ENCODE measurements around the gene COG3.

The COG3 gene

DNA sequence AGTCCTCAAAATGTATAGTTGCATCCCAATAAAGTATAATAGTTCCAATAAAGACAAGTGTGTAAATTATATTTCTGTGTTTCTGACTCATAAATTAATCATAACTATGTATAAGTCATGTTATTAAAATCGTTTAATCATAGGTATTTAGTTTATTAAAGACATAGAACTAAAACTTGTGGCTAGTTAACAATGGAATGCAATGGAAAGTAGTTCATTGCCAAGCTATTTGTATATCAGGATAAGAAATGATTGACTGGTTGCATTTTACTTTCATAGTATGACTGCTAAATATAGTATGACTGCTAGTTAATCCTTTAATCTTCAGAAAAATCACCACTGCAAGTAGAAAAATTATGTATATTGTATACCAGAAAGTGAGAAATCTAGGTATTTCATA lies 16.9 kb downstream of the COG3 start:
- H3K18ac ChIP-seq (ENCODE audit: low read length), result no peak overlapping the region

DNA sequence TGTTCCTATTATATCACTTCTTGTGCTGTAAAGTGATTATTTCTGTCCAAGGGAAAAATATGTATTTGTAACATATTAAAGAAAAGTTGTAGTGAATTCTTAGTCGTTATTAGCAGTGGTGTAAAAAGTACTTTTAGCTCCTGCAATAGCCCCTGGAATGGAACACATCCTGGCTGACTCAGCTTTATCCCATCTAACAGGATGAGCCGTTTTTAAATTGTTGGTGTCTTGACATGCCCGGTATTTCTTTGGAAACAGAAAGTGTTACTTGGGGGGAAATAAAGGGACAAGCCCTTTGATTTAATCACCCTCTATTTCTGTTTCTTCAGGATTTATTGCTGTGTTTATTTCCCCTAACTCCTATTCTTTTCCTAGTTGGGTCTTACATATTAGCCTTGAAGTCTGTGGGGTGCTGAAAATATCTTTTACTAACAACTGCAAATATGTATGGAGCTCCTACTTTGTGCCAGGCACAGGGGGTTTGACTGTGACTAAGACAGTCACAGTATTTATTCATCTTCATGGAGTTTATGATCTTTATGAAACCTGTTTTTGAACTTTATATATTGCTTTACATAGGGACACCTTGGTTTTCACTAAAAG lies 17.9 kb downstream of the COG3 start:
- Histone ChIP-seq H3K79me2 (ENCODE audit: control insufficient read depth, insufficient read depth, low read length, poor library complexity) (no peaks in the 10 kb centered on the region), H3K4me1 (ENCODE audit: control insufficient read depth in 1 of 2, insufficient read depth in 2 of 2, low read length in 2 of 2) (no peaks in the 10 kb centered on the region), H2AK5ac (ENCODE audit: low read length) (no peak overlapping the region), H2BK5ac (ENCODE audit: low read depth, low read length, poor library complexity) (no peak overlapping the region), H3K27me3 (ENCODE audit: insufficient read depth, low read length) (no peaks in the 10 kb centered on the region), H2AFZ (ENCODE audit: insufficient read depth, low read length, poor library complexity) (no peak overlapping the region), H4K12ac (ENCODE audit: low read depth, low read length) (no peak overlapping the region), H3K23ac (ENCODE audit: low read length) (no peak overlapping the region), H4K8ac (ENCODE audit: low read depth, low read length) (no peak overlapping the region), H2BK12ac (ENCODE audit: low read length) (no peak overlapping the region), H3K14ac (ENCODE audit: low read length) (no peak overlapping the region), H3K27ac (ENCODE audit: low read depth, low read length) (no peak overlapping the region), H3K4ac (ENCODE audit: low read depth, low read length) (no peak overlapping the region), H3K4me3 (ENCODE audit: low read depth, low read length) (no peak overlapping the region), H3K36me3 (ENCODE audit: control insufficient read depth in 1 of 2, insufficient read depth in 2 of 2, low read length in 2 of 2) (peaks cover 2 to 10% of the 10 kb centered on the region in 2 experiments), H3K79me1 (ENCODE audit: low read length) (no peaks in the 10 kb centered on the region), H4K91ac (ENCODE audit: low read depth, low read length) (no peak overlapping the region), H3K18ac (ENCODE audit: low read length) (no peak overlapping the region), H2BK120ac (ENCODE audit: insufficient read depth, low read length, poor library complexity) (no peak overlapping the region), H3K9ac (ENCODE audit: low read length) (no peak overlapping the region), H3K9me3 (ENCODE audit: insufficient read depth, low read depth, low read length) (no peaks in the 10 kb centered on the region), H3K4me2 (ENCODE audit: low read length) (no peak overlapping the region)
- no CpG with 5 or more reads among the region's 3 CpGs for WGBS (ENCODE audit: extremely low coverage, insufficient coverage, insufficient read length)
- DNase-seq, result no peak

More for the DNA sequence above, 16.9 kb downstream of the COG3 start:
- no peak overlapping the region for H4K12ac ChIP-seq (ENCODE audit: low read depth, low read length)
- H3K79me1 ChIP-seq (ENCODE audit: low read length), result no peaks in the 10 kb centered on the region
- no peak overlapping the region for H3K23ac ChIP-seq (ENCODE audit: low read length)
- no CpG with 5 or more reads among the region's 1 CpG for WGBS (ENCODE audit: extremely low coverage, insufficient coverage, insufficient read length)
- no peak overlapping the region for H2BK5ac ChIP-seq (ENCODE audit: low read depth, low read length, poor library complexity)
- no peak overlapping the region for H2AK5ac ChIP-seq (ENCODE audit: low read length)
- H3K9ac ChIP-seq (ENCODE audit: low read length), result no peak overlapping the region
- no peak overlapping the region for H4K8ac ChIP-seq (ENCODE audit: low read depth, low read length)
- H3K14ac ChIP-seq (ENCODE audit: low read length), result no peak overlapping the region
- H4K91ac ChIP-seq (ENCODE audit: low read depth, low read length), result no peak overlapping the region
- H2BK120ac ChIP-seq (ENCODE audit: insufficient read depth, low read length, poor library complexity), result no peak overlapping the region
- DNase-seq, result no peak
- H3K27me3 ChIP-seq (ENCODE audit: insufficient read depth, low read length), result no peaks in the 10 kb centered on the region
- no peak overlapping the region for H3K27ac ChIP-seq (ENCODE audit: low read depth, low read length)
- H3K79me2 ChIP-seq (ENCODE audit: control insufficient read depth, insufficient read depth, low read length, poor library complexity), result no peaks in the 10 kb centered on the region
- H3K4ac ChIP-seq (ENCODE audit: low read depth, low read length), result no peak overlapping the region
- no peak overlapping the region for H2BK12ac ChIP-seq (ENCODE audit: low read length)
- H3K4me2 ChIP-seq (ENCODE audit: low read length), result no peak overlapping the region
- no peaks in the 10 kb centered on the region for H3K9me3 ChIP-seq (ENCODE audit: insufficient read depth, low read depth, low read length)
- H3K4me3 ChIP-seq (ENCODE audit: low read depth, low read length), result no peak overlapping the region
- no peak overlapping the region for H2AFZ ChIP-seq (ENCODE audit: insufficient read depth, low read length, poor library complexity)
- peaks cover 2 to 11% of the 10 kb centered on the region in 2 experiments for H3K36me3 ChIP-seq (ENCODE audit: control insufficient read depth in 1 of 2, insufficient read depth in 2 of 2, low read length in 2 of 2)
- H3K4me1 ChIP-seq (ENCODE audit: control insufficient read depth in 1 of 2, insufficient read depth in 2 of 2, low read length in 2 of 2), result no peaks in the 10 kb centered on the region

DNA sequence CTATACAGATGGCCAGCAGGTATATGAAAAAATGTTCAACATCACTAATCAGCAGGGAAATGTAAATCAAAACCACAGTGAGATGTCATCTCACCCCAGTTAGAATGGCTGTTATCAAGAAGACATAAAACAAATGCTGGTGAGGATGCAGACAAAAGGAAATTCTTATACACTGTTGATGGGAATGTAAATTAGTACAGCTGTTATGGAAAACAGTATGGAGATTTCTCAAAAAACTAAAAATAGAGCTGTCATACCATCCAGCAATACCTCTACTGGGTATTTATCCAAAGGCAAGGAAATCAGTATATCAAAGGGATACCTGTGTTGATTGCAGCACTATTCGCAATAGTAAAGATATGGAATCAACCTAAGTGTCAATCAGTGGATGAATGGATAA lies 22.9 kb downstream of the COG3 start:
- no peak overlapping the region for H2BK5ac ChIP-seq (ENCODE audit: low read depth, low read length, poor library complexity)
- no peak overlapping the region for H3K23ac ChIP-seq (ENCODE audit: low read length)
- no peak overlapping the region for H3K27ac ChIP-seq (ENCODE audit: low read depth, low read length)
- H3K18ac ChIP-seq (ENCODE audit: low read length), result no peak overlapping the region
- H3K4ac ChIP-seq (ENCODE audit: low read depth, low read length), result no peak overlapping the region
- no peak overlapping the region for H3K14ac ChIP-seq (ENCODE audit: low read length)
- no peaks in the 10 kb centered on the region for H3K27me3 ChIP-seq (ENCODE audit: insufficient read depth, low read length)
- H3K4me2 ChIP-seq (ENCODE audit: low read length), result no peak overlapping the region
- H4K12ac ChIP-seq (ENCODE audit: low read depth, low read length), result no peak overlapping the region
- H2AFZ ChIP-seq (ENCODE audit: insufficient read depth, low read length, poor library complexity), result no peak overlapping the region
- H4K91ac ChIP-seq (ENCODE audit: low read depth, low read length), result no peak overlapping the region
- no peak overlapping the region for H3K4me3 ChIP-seq (ENCODE audit: low read depth, low read length)
- H3K9me3 ChIP-seq (ENCODE audit: insufficient read depth, low read depth, low read length), result no peaks in the 10 kb centered on the region
- no peak overlapping the region for H2BK120ac ChIP-seq (ENCODE audit: insufficient read depth, low read length, poor library complexity)
- no peaks in the 10 kb centered on the region for H3K4me1 ChIP-seq (ENCODE audit: control insufficient read depth in 1 of 2, insufficient read depth in 2 of 2, low read length in 2 of 2)
- no peak overlapping the region for H2AK5ac ChIP-seq (ENCODE audit: low read length)
- no peak overlapping the region for H4K8ac ChIP-seq (ENCODE audit: low read depth, low read length)
- no peaks in the 10 kb centered on the region for H3K79me2 ChIP-seq (ENCODE audit: control insufficient read depth, insufficient read depth, low read length, poor library complexity)
- no peak overlapping the region for H3K9ac ChIP-seq (ENCODE audit: low read length)
- H3K79me1 ChIP-seq (ENCODE audit: low read length), result no peaks in the 10 kb centered on the region
- H2BK12ac ChIP-seq (ENCODE audit: low read length), result no peak overlapping the region
- H3K36me3 ChIP-seq (ENCODE audit: control insufficient read depth in 1 of 2, insufficient read depth in 2 of 2, low read length in 2 of 2), result peaks cover 4 to 11% of the 10 kb centered on the region in 2 experiments
- DNase-seq, result no peak
- WGBS (ENCODE audit: extremely low coverage, insufficient coverage, insufficient read length), result no CpG with 5 or more reads among the region's 1 CpG

DNA sequence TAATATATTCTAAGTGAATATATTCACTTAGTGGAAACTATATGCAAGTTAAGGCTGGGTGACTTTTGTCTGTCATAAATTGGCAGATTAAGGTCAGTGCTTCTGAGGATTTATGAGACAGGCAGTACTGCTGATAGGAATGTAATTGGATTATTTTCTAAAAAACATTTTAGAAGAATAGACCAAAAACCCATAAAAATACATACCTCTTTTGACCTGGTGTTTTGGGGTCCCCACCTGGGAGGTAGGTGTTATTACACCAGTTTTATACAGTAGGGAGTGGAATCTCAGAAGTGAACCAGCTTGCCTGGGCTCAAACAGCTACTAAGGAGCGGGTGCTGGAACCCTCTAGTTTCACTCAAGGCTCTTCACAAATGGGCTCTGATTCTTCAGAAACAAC lies 25.3 kb downstream of the COG3 start:
- no CpG with 5 or more reads among the region's 1 CpG for WGBS (ENCODE audit: extremely low coverage, insufficient coverage, insufficient read length)
- Histone ChIP-seq H3K4me1 (ENCODE audit: control insufficient read depth in 1 of 2, insufficient read depth in 2 of 2, low read length in 2 of 2) (no peaks in the 10 kb centered on the region), H3K27me3 (ENCODE audit: insufficient read depth, low read length) (no peaks in the 10 kb centered on the region), H2AK5ac (ENCODE audit: low read length) (no peak overlapping the region), H3K79me2 (ENCODE audit: control insufficient read depth, insufficient read depth, low read length, poor library complexity) (no peaks in the 10 kb centered on the region), H3K4me2 (ENCODE audit: low read length) (no peak overlapping the region), H2BK12ac (ENCODE audit: low read length) (no peak overlapping the region), H3K18ac (ENCODE audit: low read length) (no peak overlapping the region), H3K14ac (ENCODE audit: low read length) (no peak overlapping the region), H2AFZ (ENCODE audit: insufficient read depth, low read length, poor library complexity) (no peak overlapping the region), H4K8ac (ENCODE audit: low read depth, low read length) (no peak overlapping the region), H2BK5ac (ENCODE audit: low read depth, low read length, poor library complexity) (no peak overlapping the region), H3K9ac (ENCODE audit: low read length) (no peak overlapping the region), H3K4me3 (ENCODE audit: low read depth, low read length) (no peak overlapping the region), H4K12ac (ENCODE audit: low read depth, low read length) (no peak overlapping the region), H3K27ac (ENCODE audit: low read depth, low read length) (no peak overlapping the region), H3K9me3 (ENCODE audit: insufficient read depth, low read depth, low read length) (no peaks in the 10 kb centered on the region), H2BK120ac (ENCODE audit: insufficient read depth, low read length, poor library complexity) (no peak overlapping the region), H4K91ac (ENCODE audit: low read depth, low read length) (no peak overlapping the region), H3K23ac (ENCODE audit: low read length) (no peak overlapping the region), H3K79me1 (ENCODE audit: low read length) (no peaks in the 10 kb centered on the region), H3K36me3 (ENCODE audit: control insufficient read depth in 1 of 2, insufficient read depth in 2 of 2, low read length in 2 of 2) (peaks cover 9 to 14% of the 10 kb centered on the region in 2 experiments), H3K4ac (ENCODE audit: low read depth, low read length) (no peak overlapping the region)
- no peak for DNase-seq
